Measurements from ENCODE around the gene TACSTD2.

DNA sequence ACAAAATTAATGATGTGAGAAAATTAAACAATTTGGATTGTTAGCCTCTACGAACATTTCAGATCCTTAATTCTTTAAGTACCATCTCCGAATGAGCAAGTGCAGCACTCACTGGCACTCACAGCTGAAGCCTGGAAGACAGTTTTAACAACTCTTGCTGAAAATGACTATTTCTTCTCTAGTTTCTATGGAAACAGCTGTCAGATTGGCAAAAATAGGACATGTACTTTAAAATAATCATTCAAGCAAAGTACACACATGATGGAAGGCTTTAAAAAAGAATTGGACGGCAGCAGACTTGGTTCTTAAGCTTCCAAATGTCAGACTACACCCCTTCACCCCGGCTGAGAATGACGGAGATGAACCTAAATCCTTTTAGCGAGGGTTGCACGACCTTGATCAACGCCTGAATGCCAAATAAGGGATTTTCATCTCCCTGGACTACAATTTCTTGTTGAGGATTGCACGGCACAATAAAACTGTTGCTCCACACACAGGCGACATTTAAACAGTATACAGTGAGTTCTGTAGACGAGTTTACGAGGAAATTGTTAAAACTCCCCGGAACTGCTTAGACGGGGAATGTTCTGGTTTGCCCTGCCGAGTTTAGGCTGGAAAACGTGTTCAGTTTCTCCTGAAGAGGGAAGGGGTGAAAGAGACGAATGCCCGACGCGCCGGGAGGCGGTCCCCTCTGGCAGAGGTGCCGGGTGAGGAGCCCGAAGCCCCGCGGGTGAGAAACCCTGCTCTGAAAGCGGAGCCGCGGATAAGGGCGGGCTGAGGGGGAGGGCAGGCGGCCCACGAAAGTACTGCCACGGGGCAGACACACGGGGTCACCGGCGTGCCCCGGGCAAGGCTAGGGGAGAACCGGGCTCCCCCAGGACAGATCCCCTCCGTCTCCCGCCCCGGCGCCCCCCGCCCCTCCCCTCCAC, 31.2 kb downstream of the TACSTD2 start:
- TF ChIP-seq FOXK2 (IDR thresholded peaks at IDR 0.05): no peak
- no peak for TF ChIP-seq ELF4 (IDR thresholded peaks at IDR 0.05)
- no peak for TF ChIP-seq SP1 (IDR thresholded peaks at IDR 0.05)
- TF ChIP-seq SUZ12 (IDR thresholded peaks at IDR 0.05): no peak
- TF ChIP-seq FOXA1 (IDR thresholded peaks at IDR 0.05): no peak
- TF ChIP-seq BHLHE40 (IDR thresholded peaks at IDR 0.05; ENCODE audit: borderline replicate concordance): no peak

Measured in HEK293T (cell line).